Measurements from ENCODE around the gene IQGAP3. TPM values are rescaled to one million over a fixed set of nuclear protein-coding genes. Genes with fewer than 3 reads are reported as not detected.

IQGAP3 gene
- total and polyA plus RNA-seq, 4 donors: under 0.01 to 8.5 (median 0.43) TPM

DNA sequence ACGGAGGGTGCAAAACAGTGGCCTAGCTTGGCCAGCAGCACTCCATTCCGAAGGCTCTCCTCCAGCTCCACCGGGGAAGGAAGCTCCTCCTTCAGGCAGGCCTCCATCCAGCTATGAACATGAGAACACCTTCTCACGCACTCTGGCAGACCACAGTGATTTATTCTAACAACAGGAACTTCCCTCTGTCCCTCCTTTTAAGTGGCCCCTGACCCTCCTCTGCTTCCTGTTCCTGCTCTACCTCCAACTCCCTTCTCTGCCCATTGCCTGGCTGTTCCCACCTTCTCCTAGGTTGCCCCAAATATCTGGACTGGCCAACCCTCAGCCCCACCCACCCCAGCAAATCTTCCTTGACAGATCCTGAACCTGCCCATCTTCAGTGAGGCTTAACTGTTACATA lies 5.9 kb downstream of the IQGAP3 start:
- 92% methylated on average over 4 of the region's 4 CpGs for WGBS

DNA sequence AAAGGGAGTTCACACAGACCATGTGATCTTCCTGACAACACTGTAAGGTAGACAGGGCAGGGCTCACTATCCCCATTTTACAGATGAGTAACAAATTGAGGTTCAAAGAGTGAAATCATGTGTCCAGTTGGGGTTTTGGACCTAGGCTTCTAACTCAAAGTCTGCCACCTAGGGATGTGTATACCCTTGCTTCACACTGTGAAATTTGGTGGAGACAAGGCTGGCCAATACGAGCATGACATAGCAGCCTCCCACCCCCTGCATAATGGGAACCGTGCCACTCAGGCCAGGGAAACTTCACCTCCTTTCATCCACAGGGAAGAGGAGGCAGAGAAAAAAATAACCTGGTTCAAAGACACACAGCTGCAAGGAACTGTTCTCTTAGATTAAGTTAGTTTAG lies 6.8 kb downstream of the IQGAP3 start:
- WGBS: 88% methylated on average over 2 of the region's 2 CpGs
- DNase-seq (ENCODE audit: low spot score): no peak
- H3K9me3 ChIP-seq (ENCODE audit: control insufficient read depth in 4 of 4, low read length in 3 of 4): no peaks in the 10 kb centered on the region
- no peaks in the 10 kb centered on the region for H3K4me1 ChIP-seq (ENCODE audit: control insufficient read depth in 4 of 4, insufficient read depth in 4 of 4, low read length in 3 of 4)
- H3K27ac ChIP-seq (ENCODE audit: low read depth in 1 of 2, low read length in 2 of 2): no peak overlapping the region
- H3K4me3 ChIP-seq (ENCODE audit: low read depth in 1 of 3, low read length in 3 of 3): no peak overlapping the region
- no peaks in the 10 kb centered on the region for H3K36me3 ChIP-seq (ENCODE audit: control insufficient read depth in 4 of 4, insufficient read depth in 3 of 4, low read depth in 1 of 4, low read length in 3 of 4)
- no peak overlapping the region for H3K9ac ChIP-seq (ENCODE audit: low read depth in 1 of 2, low read length in 2 of 2)
- TF ChIP-seq HNF4A (conservative IDR thresholded peaks at IDR 0.05) (no peak), HNF4G (IDR thresholded peaks at IDR 0.05) (no peak), RAD21 (IDR thresholded peaks at IDR 0.05) (no peak), EGR1 (IDR thresholded peaks at IDR 0.05; ENCODE audit: low read depth in 2 of 2) (no peak), GABPA (IDR thresholded peaks at IDR 0.05 in 1 of 2, conservative IDR thresholded peaks at IDR 0.05 in 1 of 2) (no peak), TAF1 (conservative IDR thresholded peaks at IDR 0.05) (no peak), SP1 (IDR thresholded peaks at IDR 0.05) (no peak), FOXA2 (IDR thresholded peaks at IDR 0.05) (no peak), NR2F2 (IDR thresholded peaks at IDR 0.05) (no peak), FOXA1 (IDR thresholded peaks at IDR 0.05) (no peak), YY1 (IDR thresholded peaks at IDR 0.05) (no peak)
- TF ChIP-seq, protein P1, sequence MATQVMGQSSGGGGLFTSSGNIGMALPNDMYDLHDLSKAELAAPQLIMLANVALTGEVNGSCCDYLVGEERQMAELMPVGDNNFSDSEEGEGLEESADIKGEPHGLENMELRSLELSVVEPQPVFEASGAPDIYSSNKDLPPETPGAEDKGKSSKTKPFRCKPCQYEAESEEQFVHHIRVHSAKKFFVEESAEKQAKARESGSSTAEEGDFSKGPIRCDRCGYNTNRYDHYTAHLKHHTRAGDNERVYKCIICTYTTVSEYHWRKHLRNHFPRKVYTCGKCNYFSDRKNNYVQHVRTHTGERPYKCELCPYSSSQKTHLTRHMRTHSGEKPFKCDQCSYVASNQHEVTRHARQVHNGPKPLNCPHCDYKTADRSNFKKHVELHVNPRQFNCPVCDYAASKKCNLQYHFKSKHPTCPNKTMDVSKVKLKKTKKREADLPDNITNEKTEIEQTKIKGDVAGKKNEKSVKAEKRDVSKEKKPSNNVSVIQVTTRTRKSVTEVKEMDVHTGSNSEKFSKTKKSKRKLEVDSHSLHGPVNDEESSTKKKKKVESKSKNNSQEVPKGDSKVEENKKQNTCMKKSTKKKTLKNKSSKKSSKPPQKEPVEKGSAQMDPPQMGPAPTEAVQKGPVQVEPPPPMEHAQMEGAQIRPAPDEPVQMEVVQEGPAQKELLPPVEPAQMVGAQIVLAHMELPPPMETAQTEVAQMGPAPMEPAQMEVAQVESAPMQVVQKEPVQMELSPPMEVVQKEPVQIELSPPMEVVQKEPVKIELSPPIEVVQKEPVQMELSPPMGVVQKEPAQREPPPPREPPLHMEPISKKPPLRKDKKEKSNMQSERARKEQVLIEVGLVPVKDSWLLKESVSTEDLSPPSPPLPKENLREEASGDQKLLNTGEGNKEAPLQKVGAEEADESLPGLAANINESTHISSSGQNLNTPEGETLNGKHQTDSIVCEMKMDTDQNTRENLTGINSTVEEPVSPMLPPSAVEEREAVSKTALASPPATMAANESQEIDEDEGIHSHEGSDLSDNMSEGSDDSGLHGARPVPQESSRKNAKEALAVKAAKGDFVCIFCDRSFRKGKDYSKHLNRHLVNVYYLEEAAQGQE (IDR thresholded peaks at IDR 0.05): no peak
- TF ChIP-seq, protein P2, sequence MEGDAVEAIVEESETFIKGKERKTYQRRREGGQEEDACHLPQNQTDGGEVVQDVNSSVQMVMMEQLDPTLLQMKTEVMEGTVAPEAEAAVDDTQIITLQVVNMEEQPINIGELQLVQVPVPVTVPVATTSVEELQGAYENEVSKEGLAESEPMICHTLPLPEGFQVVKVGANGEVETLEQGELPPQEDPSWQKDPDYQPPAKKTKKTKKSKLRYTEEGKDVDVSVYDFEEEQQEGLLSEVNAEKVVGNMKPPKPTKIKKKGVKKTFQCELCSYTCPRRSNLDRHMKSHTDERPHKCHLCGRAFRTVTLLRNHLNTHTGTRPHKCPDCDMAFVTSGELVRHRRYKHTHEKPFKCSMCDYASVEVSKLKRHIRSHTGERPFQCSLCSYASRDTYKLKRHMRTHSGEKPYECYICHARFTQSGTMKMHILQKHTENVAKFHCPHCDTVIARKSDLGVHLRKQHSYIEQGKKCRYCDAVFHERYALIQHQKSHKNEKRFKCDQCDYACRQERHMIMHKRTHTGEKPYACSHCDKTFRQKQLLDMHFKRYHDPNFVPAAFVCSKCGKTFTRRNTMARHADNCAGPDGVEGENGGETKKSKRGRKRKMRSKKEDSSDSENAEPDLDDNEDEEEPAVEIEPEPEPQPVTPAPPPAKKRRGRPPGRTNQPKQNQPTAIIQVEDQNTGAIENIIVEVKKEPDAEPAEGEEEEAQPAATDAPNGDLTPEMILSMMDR (IDR thresholded peaks at IDR 0.05; ENCODE audit: low read depth, low read length, missing input control): no peak
- TF ChIP-seq, protein P3, sequence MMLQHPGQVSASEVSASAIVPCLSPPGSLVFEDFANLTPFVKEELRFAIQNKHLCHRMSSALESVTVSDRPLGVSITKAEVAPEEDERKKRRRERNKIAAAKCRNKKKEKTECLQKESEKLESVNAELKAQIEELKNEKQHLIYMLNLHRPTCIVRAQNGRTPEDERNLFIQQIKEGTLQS (IDR thresholded peaks at IDR 0.05): no peak
- TF ChIP-seq, protein P4, sequence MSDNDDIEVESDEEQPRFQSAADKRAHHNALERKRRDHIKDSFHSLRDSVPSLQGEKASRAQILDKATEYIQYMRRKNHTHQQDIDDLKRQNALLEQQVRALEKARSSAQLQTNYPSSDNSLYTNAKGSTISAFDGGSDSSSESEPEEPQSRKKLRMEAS (IDR thresholded peaks at IDR 0.05): no peak
- H3K27me3 ChIP-seq (ENCODE audit: control insufficient read depth in 4 of 4, insufficient read depth in 4 of 4, low read length in 3 of 4): no peaks in the 10 kb centered on the region

More for the DNA sequence above, 5.9 kb downstream of the IQGAP3 start:
- H3K9me3 ChIP-seq (ENCODE audit: control insufficient read depth in 4 of 4, low read length in 3 of 4): no peaks in the 10 kb centered on the region
- H3K9ac ChIP-seq (ENCODE audit: low read depth in 1 of 2, low read length in 2 of 2): no peak overlapping the region
- no peaks in the 10 kb centered on the region for H3K4me1 ChIP-seq (ENCODE audit: control insufficient read depth in 4 of 4, insufficient read depth in 4 of 4, low read length in 3 of 4)
- H3K36me3 ChIP-seq (ENCODE audit: control insufficient read depth in 4 of 4, insufficient read depth in 3 of 4, low read depth in 1 of 4, low read length in 3 of 4): no peaks in the 10 kb centered on the region
- no peak overlapping the region for H3K27ac ChIP-seq (ENCODE audit: low read depth in 1 of 2, low read length in 2 of 2)
- no peaks in the 10 kb centered on the region for H3K27me3 ChIP-seq (ENCODE audit: control insufficient read depth in 4 of 4, insufficient read depth in 4 of 4, low read length in 3 of 4)
- DNase-seq (ENCODE audit: low spot score): no peak
- no peak overlapping the region for H3K4me3 ChIP-seq (ENCODE audit: low read depth in 1 of 3, low read length in 3 of 3)
- TF ChIP-seq SP1 (IDR thresholded peaks at IDR 0.05) (no peak), EGR1 (IDR thresholded peaks at IDR 0.05; ENCODE audit: low read depth in 2 of 2) (no peak), TAF1 (conservative IDR thresholded peaks at IDR 0.05) (no peak), JUND (IDR thresholded peaks at IDR 0.05) (no peak), HNF4A (conservative IDR thresholded peaks at IDR 0.05) (no peak)
- TF ChIP-seq, protein P5, sequence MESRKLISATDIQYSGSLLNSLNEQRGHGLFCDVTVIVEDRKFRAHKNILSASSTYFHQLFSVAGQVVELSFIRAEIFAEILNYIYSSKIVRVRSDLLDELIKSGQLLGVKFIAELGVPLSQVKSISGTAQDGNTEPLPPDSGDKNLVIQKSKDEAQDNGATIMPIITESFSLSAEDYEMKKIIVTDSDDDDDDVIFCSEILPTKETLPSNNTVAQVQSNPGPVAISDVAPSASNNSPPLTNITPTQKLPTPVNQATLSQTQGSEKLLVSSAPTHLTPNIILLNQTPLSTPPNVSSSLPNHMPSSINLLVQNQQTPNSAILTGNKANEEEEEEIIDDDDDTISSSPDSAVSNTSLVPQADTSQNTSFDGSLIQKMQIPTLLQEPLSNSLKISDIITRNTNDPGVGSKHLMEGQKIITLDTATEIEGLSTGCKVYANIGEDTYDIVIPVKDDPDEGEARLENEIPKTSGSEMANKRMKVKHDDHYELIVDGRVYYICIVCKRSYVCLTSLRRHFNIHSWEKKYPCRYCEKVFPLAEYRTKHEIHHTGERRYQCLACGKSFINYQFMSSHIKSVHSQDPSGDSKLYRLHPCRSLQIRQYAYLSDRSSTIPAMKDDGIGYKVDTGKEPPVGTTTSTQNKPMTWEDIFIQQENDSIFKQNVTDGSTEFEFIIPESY (IDR thresholded peaks at IDR 0.05): no peak

All from liver (tissue), 9 donors.